ENCODE measurements around the gene CAPRIN1. TPM values are rescaled to one million over a fixed set of nuclear protein-coding genes. Genes with fewer than 3 reads are reported as not detected.

The CAPRIN1 gene
- total and polyA plus RNA-seq, 2 donors (not counting 3 experiments of a cell fraction or from before 2014, with no cell fraction given) = 138 to 279 TPM

GRCh38 chr11:34012734-34013133 lies 38.8 kb upstream of the CAPRIN1 start:
- no peaks in the 10 kb centered on the region for H3K36me3 ChIP-seq (ENCODE audit: control insufficient read depth in 2 of 2, extremely low read depth in 1 of 2, insufficient read depth in 2 of 2, low read length in 2 of 2)
- no peak overlapping the region for H3K9ac ChIP-seq (replicated peaks; ENCODE audit: extremely low read depth, insufficient read depth, low read length)
- DNase-seq (ENCODE audit: low read depth, low spot score) (no peak), FAIRE-seq (no peak)
- H4K20me1 ChIP-seq (replicated peaks; ENCODE audit: control insufficient read depth, extremely low read depth, insufficient read depth, low read length) = no peaks in the 10 kb centered on the region
- no peak overlapping the region for H3K4me3 ChIP-seq (replicated peaks in 1 of 3; ENCODE audit: insufficient read depth in 1 of 3, low read depth in 1 of 3, low read length in 3 of 3)
- H2AFZ ChIP-seq (ENCODE audit: low read depth, low read length) = no peak overlapping the region
- no peaks in the 10 kb centered on the region for H3K9me3 ChIP-seq (replicated peaks; ENCODE audit: control insufficient read depth, insufficient read depth, low read length)
- H3K79me2 ChIP-seq (ENCODE audit: control insufficient read depth, insufficient read depth, low read length) = no peaks in the 10 kb centered on the region
- H3K4me1 ChIP-seq (ENCODE audit: control insufficient read depth, extremely low read depth, insufficient read depth, low read length) = no peaks in the 10 kb centered on the region
- no peaks in the 10 kb centered on the region for H3K9me1 ChIP-seq (replicated peaks; ENCODE audit: control insufficient read depth, extremely low read depth, insufficient read depth, low read length)
- dilution Hi-C loops (cut with MboI; ENCODE audit: extremely low pct_ligation_motif_present, low sequenced_read_pairs) = no loop called here
- peaks cover 4 to 12% of the 10 kb centered on the region in 2 experiments for H3K27me3 ChIP-seq (ENCODE audit: control insufficient read depth in 2 of 2, insufficient read depth in 2 of 2, low read length in 2 of 2)
- intact Hi-C loops (cut with micrococcal nuclease) = no loop called here
- ChIA-PET CTCF (interaction anchor here (1.6 kb wide), 1 partner anchor 28 kb away, joined by 5 read pairs; no protein-coding TSS in a partner anchor), POLR2A (no interaction called here)
- H3K4me2 ChIP-seq (ENCODE audit: insufficient read depth, low read length) = no peak overlapping the region
- no TSS peak for BruUV-seq (replicated peaks)
- TF ChIP-seq POLR2AphosphoS5 (IDR thresholded peaks at IDR 0.05; ENCODE audit: insufficient read depth, low read depth, low read length) = no peak
- no peak for TF ChIP-seq JUN (IDR thresholded peaks at IDR 0.05; ENCODE audit: borderline replicate concordance, insufficient read depth, insufficient read length, low read depth)
- no peak for TF ChIP-seq FOS (IDR thresholded peaks at IDR 0.05; ENCODE audit: borderline replicate concordance, insufficient read depth, low read length)
- TF ChIP-seq EZH2 (IDR thresholded peaks at IDR 0.05; ENCODE audit: borderline replicate concordance, low read depth, low read length, severe bottlenecking) = no peak
- TF ChIP-seq GATA2 (IDR thresholded peaks at IDR 0.05; ENCODE audit: insufficient read depth, insufficient read length, low read depth, low read length) = no peak
- H3K27ac ChIP-seq (ENCODE audit: insufficient read depth, low read depth, low read length) = no peak overlapping the region

GRCh38 chr11:34013898-34014571 lies 37.5 kb upstream of the CAPRIN1 start:
- Histone ChIP-seq H3K9me3 (replicated peaks; ENCODE audit: control insufficient read depth, insufficient read depth, low read length) (no peaks in the 10 kb centered on the region), H3K4me2 (ENCODE audit: insufficient read depth, low read length) (no peak overlapping the region), H4K20me1 (replicated peaks; ENCODE audit: control insufficient read depth, extremely low read depth, insufficient read depth, low read length) (no peaks in the 10 kb centered on the region), H3K79me2 (ENCODE audit: control insufficient read depth, insufficient read depth, low read length) (no peaks in the 10 kb centered on the region), H3K36me3 (ENCODE audit: control insufficient read depth in 2 of 2, extremely low read depth in 1 of 2, insufficient read depth in 2 of 2, low read length in 2 of 2) (no peaks in the 10 kb centered on the region), H3K27ac (ENCODE audit: insufficient read depth, low read depth, low read length) (no peak overlapping the region), H3K4me1 (ENCODE audit: control insufficient read depth, extremely low read depth, insufficient read depth, low read length) (no peaks in the 10 kb centered on the region), H2AFZ (ENCODE audit: low read depth, low read length) (no peak overlapping the region), H3K9ac (replicated peaks; ENCODE audit: extremely low read depth, insufficient read depth, low read length) (no peak overlapping the region), H3K27me3 (ENCODE audit: control insufficient read depth in 2 of 2, insufficient read depth in 2 of 2, low read length in 2 of 2) (peaks cover 4 to 10% of the 10 kb centered on the region in 2 experiments), H3K9me1 (replicated peaks; ENCODE audit: control insufficient read depth, extremely low read depth, insufficient read depth, low read length) (no peaks in the 10 kb centered on the region), H3K4me3 (replicated peaks in 1 of 3; ENCODE audit: insufficient read depth in 1 of 3, low read depth in 1 of 3, low read length in 3 of 3) (no peak overlapping the region)
- CTCF ChIA-PET = interaction anchor here (1.2 to 1.8 kb wide), 2 partner anchors 10 to 18 kb away, joined by 4 to 5 read pairs; no protein-coding TSS in a partner anchor
- no peak for TF ChIP-seq POLR2A (IDR thresholded peaks at IDR 0.05; ENCODE audit: low read depth, low read length)
- no peak for TF ChIP-seq MYC (IDR thresholded peaks at IDR 0.05; ENCODE audit: low read depth, low read length)
- TF ChIP-seq EZH2 (IDR thresholded peaks at IDR 0.05; ENCODE audit: borderline replicate concordance, low read depth, low read length, severe bottlenecking) = no peak
- no peak for TF ChIP-seq FOS (IDR thresholded peaks at IDR 0.05; ENCODE audit: borderline replicate concordance, insufficient read depth, low read length)
- TF ChIP-seq, protein P1, sequence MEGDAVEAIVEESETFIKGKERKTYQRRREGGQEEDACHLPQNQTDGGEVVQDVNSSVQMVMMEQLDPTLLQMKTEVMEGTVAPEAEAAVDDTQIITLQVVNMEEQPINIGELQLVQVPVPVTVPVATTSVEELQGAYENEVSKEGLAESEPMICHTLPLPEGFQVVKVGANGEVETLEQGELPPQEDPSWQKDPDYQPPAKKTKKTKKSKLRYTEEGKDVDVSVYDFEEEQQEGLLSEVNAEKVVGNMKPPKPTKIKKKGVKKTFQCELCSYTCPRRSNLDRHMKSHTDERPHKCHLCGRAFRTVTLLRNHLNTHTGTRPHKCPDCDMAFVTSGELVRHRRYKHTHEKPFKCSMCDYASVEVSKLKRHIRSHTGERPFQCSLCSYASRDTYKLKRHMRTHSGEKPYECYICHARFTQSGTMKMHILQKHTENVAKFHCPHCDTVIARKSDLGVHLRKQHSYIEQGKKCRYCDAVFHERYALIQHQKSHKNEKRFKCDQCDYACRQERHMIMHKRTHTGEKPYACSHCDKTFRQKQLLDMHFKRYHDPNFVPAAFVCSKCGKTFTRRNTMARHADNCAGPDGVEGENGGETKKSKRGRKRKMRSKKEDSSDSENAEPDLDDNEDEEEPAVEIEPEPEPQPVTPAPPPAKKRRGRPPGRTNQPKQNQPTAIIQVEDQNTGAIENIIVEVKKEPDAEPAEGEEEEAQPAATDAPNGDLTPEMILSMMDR (IDR thresholded peaks at IDR 0.05; ENCODE audit: extremely low read depth in 1 of 2, insufficient read depth in 1 of 2, low read depth in 1 of 2, low read length in 2 of 2) = no peak
- no peak for TF ChIP-seq JUN (IDR thresholded peaks at IDR 0.05; ENCODE audit: borderline replicate concordance, insufficient read depth, insufficient read length, low read depth)
- no peak for TF ChIP-seq MAX (IDR thresholded peaks at IDR 0.05; ENCODE audit: insufficient read depth, insufficient read length)
- no peak for TF ChIP-seq GATA2 (IDR thresholded peaks at IDR 0.05; ENCODE audit: insufficient read depth, insufficient read length, low read depth, low read length)
- TF ChIP-seq POLR2AphosphoS5 (IDR thresholded peaks at IDR 0.05; ENCODE audit: insufficient read depth, low read depth, low read length) = no peak
- BruUV-seq (replicated peaks) = no TSS peak
- DNase-seq (ENCODE audit: low read depth, low spot score) (no peak), FAIRE-seq (no peak)
- intact Hi-C loops (cut with micrococcal nuclease) (no loop called here), dilution Hi-C loops (cut with MboI; ENCODE audit: extremely low pct_ligation_motif_present, low sequenced_read_pairs) (no loop called here)
- POLR2A ChIA-PET = no interaction called here
